Osteocyte (in vitro differentiated cells): ENCODE results near the gene SOD3. TPM values are rescaled to one million over a fixed set of nuclear protein-coding genes. Genes with fewer than 3 reads are reported as not detected.

Experiments used
- DNase-seq: peaks from one replicate; pipeline ENCODE4 v3.0.0; 2021; ENCODE audit warnings: mixed read lengths; ENCODE audit not compliant: unreplicated experiment; ENCODE audit errors: extremely low spot score
- H3K27ac Mint-ChIP-seq: one replicate; pipeline ENCODE4 v1.8.0; 2021; ENCODE audit warnings: mild to moderate bottlenecking, mixed read lengths; ENCODE audit not compliant: unreplicated experiment
- H3K27me3 Mint-ChIP-seq: one replicate; pipeline ENCODE4 v1.8.0; 2021; ENCODE audit warnings: mixed read lengths; ENCODE audit not compliant: unreplicated experiment
- H3K36me3 Mint-ChIP-seq: one replicate; pipeline ENCODE4 v1.8.0; 2021; ENCODE audit warnings: mixed read lengths; ENCODE audit not compliant: unreplicated experiment
- H3K4me1 Mint-ChIP-seq: one replicate; pipeline ENCODE4 v1.8.0; 2021; ENCODE audit warnings: mixed read lengths; ENCODE audit not compliant: unreplicated experiment
- H3K4me3 Mint-ChIP-seq: one replicate; pipeline ENCODE4 v1.8.0; 2021; ENCODE audit warnings: mild to moderate bottlenecking, moderate library complexity, mixed read lengths; ENCODE audit not compliant: unreplicated experiment
- H3K9me3 Mint-ChIP-seq: one replicate; pipeline ENCODE4 v1.8.0; 2021; ENCODE audit warnings: mixed read lengths; ENCODE audit not compliant: unreplicated experiment
- CTCF ChIP-seq: fragments of 200-600 bp; sonication (generic); IDR thresholded peaks from 2 replicates; pipeline ENCODE4 v1.5.0; 2021; ENCODE audit warnings: antibody characterized with exemption, mild to moderate bottlenecking, moderate library complexity
- long read RNA-seq: library from polyadenylated mRNA; unstranded; transcript quantifications from one replicate; pipeline ENCODE4 v2.0.0, GENCODE V29; 2021
- total RNA-seq: library from RNA; stranded (reverse); gene quantifications from 2 replicates; pipeline ENCODE4 v1.2.1, GENCODE V29; 2021

Gene SOD3
- 3.4 and 4.5 TPM in 2 replicates for total RNA-seq
- long read RNA-seq, result 0 reads

- no peaks in the 10 kb centered on the region for H3K27me3 Mint-ChIP-seq
- H3K36me3 Mint-ChIP-seq, result no peaks in the 10 kb centered on the region
- H3K9me3 Mint-ChIP-seq, result no peaks in the 10 kb centered on the region
- no peak for TF ChIP-seq CTCF
- H3K27ac Mint-ChIP-seq, result peak within 1 kb of the TSS; percentile 70
- peak; percentile 81 for DNase-seq
- peak within 1 kb of the TSS; percentile 57 for H3K4me3 Mint-ChIP-seq
- peaks cover 20% of the 10 kb centered on the region for H3K4me1 Mint-ChIP-seq
Measured at GRCh38 chr4:24794916-24795665, at the start of gene SOD3. TSS of gene SOD3 (plus strand) at chr4:24795573. CDS start at chr4:24799522, 3,949 bp downstream.

- TF ChIP-seq CTCF, result no peak
- H3K4me3 Mint-ChIP-seq, result no peak overlapping the region
- H3K36me3 Mint-ChIP-seq, result peaks cover 2% of the 10 kb centered on the region
- H3K27me3 Mint-ChIP-seq, result no peaks in the 10 kb centered on the region
- H3K4me1 Mint-ChIP-seq, result peaks cover 5% of the 10 kb centered on the region
- H3K9me3 Mint-ChIP-seq, result peaks cover 4% of the 10 kb centered on the region
- H3K27ac Mint-ChIP-seq, result no peak overlapping the region
- no peak for DNase-seq
Measured at GRCh38 chr4:24747234-24747975, 48.0 kb upstream of the SOD3 start.

- H3K27ac Mint-ChIP-seq, result no peak overlapping the region
- peaks cover 4% of the 10 kb centered on the region for H3K9me3 Mint-ChIP-seq
- H3K36me3 Mint-ChIP-seq, result peaks cover 2% of the 10 kb centered on the region
- peak; percentile 25 for DNase-seq
- H3K27me3 Mint-ChIP-seq, result no peaks in the 10 kb centered on the region
- peaks cover 2% of the 10 kb centered on the region for H3K4me1 Mint-ChIP-seq
- no peak for TF ChIP-seq CTCF
- H3K4me3 Mint-ChIP-seq, result no peak overlapping the region
Measured at GRCh38 chr4:24748023-24748422, 47.4 kb upstream of the SOD3 start.

GRCh38 chr4:24748758-24749350 is 46.5 kb upstream of the SOD3 start:
- no peak overlapping the region for H3K27ac Mint-ChIP-seq
- DNase-seq, result peak; percentile 56
- no peak overlapping the region for H3K4me3 Mint-ChIP-seq
- peaks cover 4% of the 10 kb centered on the region for H3K9me3 Mint-ChIP-seq
- peaks cover 1% of the 10 kb centered on the region for H3K4me1 Mint-ChIP-seq
- peaks cover 1% of the 10 kb centered on the region for H3K36me3 Mint-ChIP-seq
- H3K27me3 Mint-ChIP-seq, result no peaks in the 10 kb centered on the region
- no peak for TF ChIP-seq CTCF

- DNase-seq, result peak; percentile 54
- Mint-ChIP-seq H3K36me3 (no peaks in the 10 kb centered on the region), H3K9me3 (peaks cover 4% of the 10 kb centered on the region), H3K27ac (no peak overlapping the region), H3K27me3 (no peaks in the 10 kb centered on the region), H3K4me3 (no peak overlapping the region), H3K4me1 (no peaks in the 10 kb centered on the region)
- TF ChIP-seq CTCF, result no peak
Measured at GRCh38 chr4:24750106-24750505, 45.3 kb upstream of the SOD3 start.
